Measurements from ENCODE around the gene WRAP73.
"Not testable (repeated sequence)": the region's sequence is repeated elsewhere in the genome, so short reads cannot be mapped to it uniquely, and the experiment has no call there.

The WRAP73 gene

DNA sequence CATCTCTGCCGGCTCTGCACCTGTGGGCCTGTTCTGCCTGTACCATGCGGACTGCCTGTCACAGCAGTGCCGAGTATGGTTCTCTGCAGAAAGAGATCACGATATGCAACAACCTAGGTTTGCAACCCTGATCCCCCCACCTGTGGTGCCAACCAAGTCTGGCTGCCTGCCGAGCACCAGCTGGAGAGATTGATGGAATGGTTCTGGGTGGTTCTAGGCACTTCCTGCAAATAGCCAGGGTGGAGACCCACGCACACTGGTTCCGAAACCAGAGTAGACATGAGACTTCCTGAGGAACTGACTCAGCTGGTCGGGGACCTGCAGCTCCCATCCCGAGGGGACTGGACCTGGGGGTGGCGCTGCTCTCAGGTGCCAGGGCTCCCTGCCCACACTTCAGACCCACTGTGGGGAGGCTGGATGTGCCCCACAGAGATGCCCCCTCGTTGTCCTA lies 19.7 kb downstream of the WRAP73 start:
- no peak for DNase-seq (ENCODE audit: low spot score)

DNA sequence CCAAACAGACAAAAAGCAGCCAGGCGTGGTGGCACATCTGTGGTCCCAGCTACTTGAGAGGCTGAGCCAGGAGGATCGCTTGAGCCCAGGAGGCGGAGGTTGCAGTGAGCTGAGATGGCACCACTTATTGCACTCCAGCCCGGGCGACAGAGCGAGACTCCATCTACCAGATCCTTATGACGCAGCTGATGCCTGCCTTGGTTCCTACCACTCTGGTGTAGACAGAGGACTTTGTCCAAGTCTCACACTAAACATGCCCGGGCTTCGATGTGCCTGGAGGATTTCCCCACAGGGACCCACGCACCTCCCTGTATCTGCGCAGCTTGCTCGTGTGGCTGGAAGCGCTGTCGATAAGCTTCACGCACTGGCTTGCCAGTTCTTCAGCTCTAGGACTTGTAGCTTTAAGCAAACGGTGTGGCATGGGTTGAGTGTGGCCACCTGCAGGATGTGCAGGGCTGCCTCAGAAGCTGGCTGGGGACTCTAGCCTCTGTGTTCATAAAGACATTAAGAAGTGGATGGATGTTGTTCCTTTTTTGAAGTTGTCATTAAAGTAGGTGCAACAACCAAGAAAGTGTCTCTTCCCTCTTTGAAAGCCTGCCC lies 20.2 kb downstream of the WRAP73 start:
- no peak for DNase-seq (ENCODE audit: low spot score)

DNA sequence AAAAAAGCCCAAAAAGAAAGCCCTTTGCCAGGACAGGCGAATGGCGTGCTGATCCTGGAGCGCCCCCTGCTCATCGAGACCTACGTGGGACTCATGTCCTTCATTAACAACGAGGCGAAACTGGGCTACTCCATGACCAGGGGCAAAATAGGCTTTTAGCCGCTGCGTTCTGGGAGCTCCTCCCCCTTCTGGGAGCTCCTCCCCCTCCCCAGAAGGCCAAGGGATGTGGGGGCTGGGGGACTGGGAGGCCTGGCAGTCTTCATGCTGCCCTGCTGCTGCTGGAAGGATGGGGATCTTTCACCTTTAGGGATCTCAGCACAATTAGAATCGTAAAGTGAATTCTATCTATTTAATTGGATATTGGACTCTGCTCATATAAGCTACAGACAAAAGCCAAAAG lies 21.5 kb downstream of the WRAP73 start:
- no peak for DNase-seq (ENCODE audit: low spot score)

DNA sequence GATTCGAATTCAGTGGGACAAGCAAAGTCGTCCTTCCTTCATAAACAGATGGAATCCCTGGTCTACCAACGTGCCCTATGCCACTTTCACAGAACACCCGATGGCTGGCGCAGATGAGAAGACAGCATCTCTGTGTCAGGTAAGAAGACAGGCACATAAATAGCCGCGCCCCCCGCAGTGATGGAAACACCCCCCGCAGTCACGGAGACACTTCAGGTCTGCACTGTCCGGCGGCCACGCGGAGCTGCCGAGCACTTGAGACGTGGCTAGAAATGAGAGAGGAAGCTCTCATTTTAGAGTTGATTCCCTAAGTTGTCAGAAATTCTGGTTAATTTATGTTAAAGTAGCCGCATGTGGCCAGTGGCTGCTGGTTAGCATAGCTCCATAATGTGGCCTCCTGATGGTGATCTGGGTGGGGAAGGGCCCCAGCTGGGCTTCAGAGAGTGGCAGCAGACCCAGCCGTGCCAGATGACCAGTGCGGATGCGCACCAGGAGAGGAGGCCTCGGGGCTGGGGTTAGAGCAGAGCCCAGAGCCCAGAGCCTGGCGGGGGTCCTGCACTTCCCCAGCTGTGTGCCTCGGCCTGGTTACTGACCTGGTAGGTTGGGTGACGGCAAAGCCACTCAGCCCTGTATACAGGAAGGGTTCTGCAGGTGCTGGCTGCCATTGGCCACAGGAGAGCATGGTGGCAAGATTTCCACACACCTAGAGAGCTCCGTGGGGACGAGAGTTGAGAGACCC lies 22.2 kb downstream of the WRAP73 start:
- DNase-seq (ENCODE audit: low spot score) = no peak

DNA sequence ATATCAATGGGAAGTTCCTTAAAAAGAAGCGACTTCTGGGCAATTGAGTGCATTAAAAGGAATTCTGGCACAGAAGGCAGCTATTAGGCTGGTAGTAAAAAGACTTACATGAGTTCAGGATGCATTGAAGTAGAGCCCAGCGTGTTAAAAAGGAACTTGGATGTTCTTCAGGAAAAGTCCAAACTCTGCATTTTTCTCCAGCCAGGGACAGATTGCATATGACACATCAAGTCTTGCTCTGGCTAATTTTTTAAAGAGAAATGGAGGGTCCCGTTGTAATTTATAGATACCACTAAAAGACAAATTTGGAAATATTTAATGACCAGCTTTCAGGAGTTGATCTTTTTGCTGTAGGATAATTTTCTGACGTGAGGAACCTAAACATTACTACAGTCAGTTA lies 23.9 kb downstream of the WRAP73 start:
- no peak for DNase-seq (ENCODE audit: low spot score)

DNA sequence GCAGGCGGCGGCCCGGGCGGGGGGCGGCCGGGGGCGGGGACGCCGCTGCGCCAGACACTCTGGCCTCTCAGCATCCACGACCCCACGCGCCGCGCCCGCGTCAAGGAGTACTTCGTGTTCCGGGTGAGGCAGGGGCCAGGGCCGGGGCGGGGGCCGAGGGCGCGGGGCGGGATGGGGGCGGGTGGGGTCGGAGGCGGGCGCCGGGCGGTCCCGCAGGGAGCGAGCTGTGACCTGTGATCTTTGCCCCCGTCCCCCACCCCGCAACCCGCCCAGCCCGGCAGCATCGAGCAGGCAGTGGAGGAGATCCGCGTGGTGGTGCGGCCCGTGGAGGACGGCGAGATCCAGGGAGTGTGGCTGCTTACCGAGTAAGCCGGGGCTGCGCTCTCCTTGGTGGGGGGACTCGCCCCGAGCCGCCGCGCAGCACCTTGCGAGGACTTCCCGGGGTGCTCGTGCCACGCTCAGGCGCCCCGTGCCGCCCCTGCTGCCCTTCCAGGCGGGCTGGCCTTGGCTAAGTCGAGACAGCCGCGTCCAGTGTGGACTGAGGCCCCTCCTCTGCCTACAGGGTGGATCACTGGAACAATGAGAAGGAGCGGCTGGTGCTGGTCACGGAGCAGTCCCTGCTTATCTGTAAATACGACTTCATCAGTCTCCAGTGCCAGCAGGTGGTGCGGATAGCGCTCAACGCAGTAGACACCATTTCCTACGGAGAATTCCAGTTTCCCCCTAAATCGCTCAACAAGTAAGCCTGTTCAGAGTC lies 24.6 kb downstream of the WRAP73 start:
- peak; percentile 74 for DNase-seq (ENCODE audit: low spot score)

DNA sequence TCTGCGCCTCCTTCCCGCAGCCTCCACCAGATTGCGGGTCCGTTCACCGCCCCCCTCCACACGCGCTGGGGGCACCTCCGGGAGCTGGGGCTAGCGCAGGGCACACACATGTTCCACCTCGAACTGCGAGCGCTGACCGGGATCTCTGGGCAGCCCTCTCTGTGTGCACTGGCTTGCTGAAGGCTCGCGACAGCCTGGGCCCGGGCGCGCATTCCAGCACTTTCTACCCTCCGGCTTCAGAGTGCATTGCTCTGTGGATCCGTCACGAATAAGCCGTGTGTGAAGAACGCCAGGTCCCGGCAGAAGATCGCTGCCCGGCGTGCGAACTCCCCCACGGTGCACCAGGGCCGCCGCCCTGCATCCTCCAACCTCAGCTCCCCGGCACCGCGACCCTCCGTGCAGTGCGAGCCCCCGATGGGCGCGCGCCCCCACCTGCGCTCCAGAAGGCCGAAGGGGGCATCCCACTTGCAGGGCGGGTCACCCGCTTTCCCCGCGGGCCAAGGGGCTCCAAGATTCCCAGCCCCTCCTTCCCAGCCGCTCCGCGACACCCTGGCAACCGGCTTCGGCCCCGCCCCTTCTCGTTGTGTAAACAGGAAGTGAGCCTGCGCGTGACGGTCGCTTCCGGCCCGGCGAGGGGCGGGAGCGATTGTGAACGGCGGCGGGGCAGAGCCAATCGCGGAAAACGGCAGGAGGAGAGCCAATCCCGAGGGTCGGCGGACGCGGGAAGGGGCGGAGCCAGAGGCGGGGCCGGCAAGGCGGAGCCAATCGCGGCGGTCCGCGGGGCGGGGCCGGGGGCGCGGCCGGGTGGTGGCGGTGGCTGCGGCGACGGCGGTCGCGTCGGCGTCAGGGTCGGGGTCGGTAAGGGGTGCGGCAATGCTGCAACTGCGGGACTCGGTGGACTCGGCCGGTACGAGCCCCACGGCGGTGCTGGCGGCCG lies 25.4 kb downstream of the WRAP73 start, which contains the start of gene TPRG1L:
Gene TPRG1L (plus strand): TSS at position 816 of the 937 bp plus-strand sequence. CDS start 58 bp downstream, at position 874.
- peak; percentile 96 for DNase-seq (ENCODE audit: low spot score)

DNA sequence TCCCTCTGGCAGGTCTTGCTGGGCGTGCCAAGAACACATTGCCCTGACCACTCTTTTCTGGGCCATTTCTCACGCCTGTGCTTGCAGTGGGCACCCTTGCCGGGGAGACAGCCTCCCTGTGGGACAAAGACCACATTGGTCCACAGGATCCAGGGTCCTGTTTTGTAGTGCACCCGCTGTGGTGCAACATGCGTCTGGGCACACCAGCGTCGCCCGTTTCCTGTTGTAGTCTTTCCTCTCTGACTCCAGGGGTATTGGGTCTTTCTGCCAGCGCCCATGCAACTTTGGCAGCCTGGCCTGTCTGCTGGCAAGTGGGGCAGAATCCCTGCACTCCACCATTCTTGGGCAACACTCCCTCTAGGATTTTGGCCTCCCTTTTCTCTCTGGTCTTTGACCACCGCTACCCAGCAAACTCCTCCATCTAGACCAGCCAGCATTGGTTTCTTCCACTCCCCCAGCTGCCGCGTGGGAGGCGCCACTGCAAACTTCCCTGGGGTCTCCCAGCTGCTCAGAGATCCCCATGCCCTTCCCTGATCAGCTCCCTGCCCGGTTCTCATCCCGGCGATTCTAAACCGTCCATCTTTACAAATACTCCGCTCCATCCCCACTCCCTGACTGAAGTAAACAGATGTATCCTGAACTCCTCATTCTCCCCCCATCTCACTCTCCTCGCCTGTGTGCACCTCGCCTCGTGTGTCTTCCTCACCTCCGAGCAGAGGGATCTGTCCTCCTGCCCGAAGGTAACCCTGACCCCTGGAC lies 26.3 kb downstream of the WRAP73 start:
- no peak for DNase-seq (ENCODE audit: low spot score)

DNA sequence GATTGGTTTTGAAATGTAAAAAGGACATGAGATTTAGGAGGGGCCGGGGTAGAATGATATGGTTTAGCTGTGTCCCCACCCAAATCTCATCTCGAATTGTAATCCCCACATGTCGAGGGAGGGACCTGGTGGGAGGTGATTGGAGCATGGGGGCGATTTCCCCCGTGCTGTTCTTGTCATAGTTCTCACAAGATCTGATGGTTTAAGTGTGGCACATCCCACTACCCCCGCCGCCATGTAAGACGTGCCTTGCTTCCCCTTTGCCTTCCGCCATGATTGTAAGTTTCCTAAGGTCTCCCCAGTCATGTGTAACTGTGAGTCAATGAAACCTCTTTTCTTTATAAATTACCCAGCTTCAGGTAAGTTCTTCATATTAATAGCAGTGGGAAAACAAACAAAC lies 27.8 kb downstream of the WRAP73 start:
- DNase-seq (ENCODE audit: low spot score) = not testable (repeated sequence)

DNA sequence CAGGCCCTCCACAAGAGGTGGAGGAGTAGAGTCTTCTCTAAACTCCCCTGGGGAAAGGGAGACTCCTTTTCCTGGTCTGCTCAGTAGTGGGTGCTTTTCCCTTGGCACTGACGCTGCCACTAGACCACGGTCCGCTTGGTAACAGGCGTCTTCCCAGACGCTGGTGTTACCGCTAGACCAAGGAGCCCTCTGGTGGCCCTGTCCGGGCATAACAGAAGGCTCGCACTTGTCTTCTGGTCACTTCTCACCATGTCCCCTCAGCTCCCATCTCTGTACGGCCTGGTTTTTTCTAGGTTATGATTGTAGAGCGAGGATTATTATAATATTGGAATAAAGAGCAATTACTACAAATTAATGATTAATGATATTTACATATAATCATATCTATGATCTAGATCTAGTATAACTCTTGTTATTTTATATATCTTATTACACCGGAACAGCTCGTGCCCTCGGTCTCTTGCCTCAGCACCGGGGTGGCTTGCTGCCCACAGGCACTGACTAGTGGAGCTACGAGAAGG lies 28.7 kb downstream of the WRAP73 start:
- DNase-seq (ENCODE audit: low spot score) = peak; percentile 72

DNA sequence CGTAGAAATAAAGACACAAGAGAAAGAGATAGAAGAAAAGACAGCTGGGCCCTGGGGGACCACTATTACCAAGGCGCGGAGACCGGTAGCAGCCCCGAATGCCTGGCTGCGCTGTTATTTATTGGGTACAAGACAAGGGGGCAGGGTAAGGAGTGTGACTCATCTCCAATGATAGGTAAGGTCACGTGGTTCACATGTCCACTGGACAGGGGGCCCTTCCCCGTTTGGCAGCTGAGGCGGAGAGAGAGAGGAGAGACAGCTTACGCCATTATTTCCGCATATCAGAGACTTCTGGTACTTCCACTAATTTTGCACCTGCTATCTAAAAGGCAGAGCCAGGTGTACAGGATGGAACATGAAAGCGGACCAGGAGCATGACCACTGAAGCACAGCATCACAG lies 29.2 kb downstream of the WRAP73 start:
- no peak for DNase-seq (ENCODE audit: low spot score)

DNA sequence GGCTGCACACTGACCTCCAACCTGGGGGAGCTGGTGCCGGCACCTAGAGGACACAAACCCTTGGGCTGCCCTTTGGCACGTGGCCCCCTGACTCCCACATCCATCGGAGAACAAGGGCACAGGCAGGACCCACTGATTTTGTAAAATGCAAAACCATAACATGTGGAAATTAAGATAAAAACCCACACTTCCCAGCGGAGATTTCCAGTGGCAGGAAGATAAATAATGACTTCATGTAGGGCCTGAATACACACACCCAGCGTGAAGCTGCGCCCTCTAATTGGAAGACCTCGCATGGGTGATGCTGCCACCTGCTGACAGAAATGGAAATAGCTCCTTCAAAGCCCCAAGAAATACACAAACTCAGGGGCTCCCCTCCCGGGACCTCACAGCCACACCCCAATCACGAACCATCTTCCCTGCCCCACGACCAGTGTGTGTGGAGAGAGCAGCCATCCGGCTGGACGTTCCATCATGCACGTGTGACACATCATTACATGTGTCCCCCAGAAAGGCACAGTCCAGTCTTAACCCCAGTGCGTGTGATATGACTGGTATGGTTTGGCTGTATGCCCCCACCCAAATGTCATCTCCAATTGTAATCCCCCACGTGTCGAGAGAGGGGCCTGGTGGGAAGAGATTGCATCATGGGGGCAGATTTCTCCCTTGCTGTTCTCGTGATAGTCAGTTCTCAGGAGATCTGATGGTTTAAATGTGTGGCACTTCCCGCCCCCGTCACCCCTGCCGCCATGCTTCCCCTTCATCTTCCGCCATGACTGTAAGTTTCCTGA lies 30.8 kb downstream of the WRAP73 start:
- peak; percentile 76 for DNase-seq (ENCODE audit: low spot score)

DNA sequence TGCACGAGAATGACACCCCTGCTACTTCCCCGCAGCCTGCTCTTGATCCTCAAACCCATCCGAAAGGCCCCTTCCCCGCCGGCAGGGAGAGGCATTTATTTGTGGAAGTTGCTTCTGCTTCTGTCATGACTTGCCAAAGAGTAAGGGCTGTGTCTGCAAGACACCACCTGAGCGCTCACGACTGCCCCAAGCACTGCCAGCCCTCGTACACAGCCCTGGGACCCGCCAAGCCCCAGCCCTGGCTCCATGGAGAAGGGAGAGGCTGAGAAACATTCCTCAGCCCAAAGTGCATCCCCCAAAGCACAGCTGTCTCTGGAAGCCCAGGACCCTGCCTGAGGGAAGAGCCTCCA lies 31.4 kb downstream of the WRAP73 start:
- no peak for DNase-seq (ENCODE audit: low spot score)

DNA sequence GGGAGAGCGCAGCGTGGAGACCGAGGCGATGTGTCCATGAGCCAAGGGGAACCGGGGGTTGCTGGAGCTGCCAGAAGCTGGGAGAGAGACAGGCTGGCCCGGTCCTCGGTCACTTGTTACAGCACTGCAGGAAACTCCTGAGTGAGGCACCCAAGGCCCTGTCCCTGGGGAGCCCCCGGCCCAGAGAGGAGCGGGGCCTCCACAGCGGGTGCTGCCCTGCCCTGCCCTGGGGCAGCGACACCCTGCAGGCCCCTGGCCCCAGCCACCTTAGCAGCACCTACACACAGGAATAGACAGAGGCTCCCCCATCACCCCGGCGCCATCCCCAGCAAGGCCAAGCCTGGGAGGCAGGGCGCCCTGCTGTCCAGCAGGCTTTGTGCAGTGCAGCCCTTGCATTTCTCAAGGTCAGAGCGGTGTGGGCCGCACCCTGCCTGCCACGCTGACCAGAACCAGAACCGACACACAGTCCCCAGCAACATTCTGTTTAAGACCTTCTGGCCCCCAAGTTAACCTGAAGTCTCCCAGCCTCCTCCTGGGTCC lies 32.0 kb downstream of the WRAP73 start:
- no peak for DNase-seq (ENCODE audit: low spot score)

DNA sequence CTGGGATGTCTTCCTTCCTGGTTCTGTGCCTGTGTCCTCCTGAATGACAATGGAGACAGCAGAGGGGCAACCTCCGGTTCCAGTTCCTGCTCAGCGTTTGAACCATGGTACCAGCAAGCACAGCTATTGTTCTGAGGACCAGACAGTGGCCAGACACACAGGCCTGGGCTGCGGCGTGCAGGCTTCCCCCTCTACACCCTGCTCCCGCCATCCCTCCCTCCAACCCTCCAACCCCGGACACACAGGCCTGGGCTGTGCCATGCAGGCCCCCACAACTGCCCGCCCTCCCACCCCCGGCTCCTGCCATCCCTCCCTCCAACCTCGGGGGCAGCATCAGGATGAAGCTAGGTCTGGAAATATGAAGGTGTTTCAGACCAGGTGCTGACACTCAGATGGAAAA lies 33.0 kb downstream of the WRAP73 start:
- DNase-seq (ENCODE audit: low spot score) = no peak

DNA sequence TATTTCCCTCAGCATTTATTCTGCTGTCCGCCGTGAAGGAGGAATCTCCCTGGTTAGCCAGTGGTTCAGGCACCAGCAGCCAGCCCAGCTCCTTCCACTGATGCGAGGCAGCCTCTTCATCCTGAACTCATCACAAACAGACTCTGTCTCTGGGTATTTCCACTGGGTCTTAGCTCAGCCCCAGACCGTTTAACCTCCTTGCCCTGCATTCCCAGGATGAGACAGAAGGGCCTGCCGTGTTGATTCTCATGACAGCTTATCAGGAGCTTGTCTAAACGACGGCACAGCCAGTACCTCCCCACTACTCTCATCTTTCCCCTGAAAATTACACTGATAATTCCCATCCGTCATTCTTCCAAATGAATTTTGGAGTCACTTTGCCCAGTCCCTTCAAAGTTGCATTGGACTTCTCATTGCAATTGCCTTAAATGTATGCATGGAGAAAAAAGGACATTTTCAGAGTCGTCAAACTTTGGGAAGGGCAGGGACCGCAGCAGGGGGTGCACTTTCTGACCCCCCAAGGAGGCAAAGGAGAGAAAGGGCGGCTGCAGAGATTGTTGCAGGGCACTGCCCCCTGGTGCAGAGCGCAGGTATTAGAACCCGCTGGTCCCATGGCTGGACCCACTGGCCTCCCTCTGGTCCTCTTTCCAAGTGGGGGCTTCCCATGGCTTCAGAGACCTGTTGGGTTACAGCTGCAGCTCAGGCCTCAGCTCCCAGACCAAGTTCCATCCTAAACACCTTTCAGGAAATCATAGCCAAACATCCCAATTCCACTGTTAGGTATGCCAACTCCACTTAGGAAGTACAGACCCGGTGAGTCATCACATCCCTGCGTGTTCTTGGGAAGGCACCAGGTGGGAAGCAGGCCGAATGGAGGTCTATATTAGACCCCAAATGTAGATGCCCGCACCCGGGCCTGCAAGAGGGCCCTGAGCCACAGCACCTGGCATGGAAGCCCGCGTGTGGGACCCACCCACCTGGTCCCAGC lies 34.9 kb downstream of the WRAP73 start:
- DNase-seq (ENCODE audit: low spot score) = no peak

DNA sequence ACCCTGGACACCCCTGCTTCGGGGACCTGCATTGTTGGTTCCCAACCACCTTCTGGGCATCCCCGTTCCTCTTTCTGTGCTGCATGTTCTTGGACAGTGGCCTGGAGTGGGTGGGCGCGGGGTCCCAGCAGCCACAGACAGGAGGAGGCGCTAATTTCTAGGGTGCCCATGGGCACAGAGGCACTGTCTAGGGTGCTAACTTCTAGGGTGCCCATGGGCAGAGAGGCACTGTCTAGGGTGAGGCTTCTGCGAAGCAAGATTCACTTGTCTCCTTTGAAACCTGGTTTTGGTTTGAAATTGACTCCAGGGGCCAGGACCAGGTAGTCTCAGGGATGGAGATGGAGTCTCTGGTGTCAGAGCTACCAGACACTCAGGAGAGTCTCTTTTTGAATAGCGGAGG lies 37.8 kb downstream of the WRAP73 start:
- no peak for DNase-seq (ENCODE audit: low spot score)

DNA sequence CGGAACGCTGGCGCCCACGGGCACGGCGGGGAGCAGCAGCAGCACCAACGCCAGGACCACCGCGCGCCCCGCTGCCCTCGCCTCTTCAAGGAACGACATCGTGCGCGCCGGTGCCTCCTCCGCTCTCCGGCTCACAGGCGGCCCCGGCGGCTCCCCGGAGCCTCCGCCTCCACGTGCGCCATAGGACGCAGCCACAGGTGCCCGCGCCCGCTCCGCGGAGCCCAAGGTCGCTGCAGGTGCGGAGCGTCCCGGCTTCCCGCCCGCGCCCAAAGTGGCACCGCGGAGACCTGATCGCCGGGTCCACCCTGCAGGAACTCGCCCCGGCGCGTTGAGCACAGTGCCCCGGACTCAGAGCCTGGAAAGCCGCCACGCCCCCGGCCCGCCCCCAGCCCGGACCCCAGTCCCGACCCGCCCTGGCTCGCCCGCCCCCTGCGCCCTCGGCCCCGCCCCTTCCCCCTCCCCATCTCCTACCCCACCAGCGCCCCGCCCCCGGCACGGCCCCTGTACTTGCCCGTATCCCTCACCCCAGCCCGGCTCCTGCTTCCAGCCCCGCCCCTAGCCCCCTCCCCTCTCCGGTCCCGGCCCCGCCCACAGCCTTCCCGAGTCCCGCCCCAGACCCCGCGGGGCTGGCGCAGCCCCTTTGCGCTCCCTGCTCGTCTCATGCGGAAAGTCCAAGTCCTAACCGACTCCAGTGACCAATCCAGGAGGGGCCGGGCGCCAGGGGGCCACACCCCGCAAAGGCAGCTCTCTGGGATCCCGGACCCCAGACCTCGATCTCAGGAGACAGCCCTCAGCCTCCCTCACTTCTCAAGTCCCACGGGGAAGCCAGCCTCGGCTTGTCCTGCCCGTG lies 38.5 kb downstream of the WRAP73 start, which contains the start of gene MEGF6:
Gene MEGF6 (minus strand): TSS at position 339 of the 850 bp plus-strand sequence. CDS start 240 bp downstream, at position 99.
- no peak for DNase-seq (ENCODE audit: low spot score)
